ENCODE results near the gene PCDH9. TPM values are rescaled to one million over a fixed set of nuclear protein-coding genes. Genes with fewer than 3 reads are reported as not detected.

PCDH9 gene
- total RNA-seq, 1 donor from 2014 or later: 20.2 TPM

DNA sequence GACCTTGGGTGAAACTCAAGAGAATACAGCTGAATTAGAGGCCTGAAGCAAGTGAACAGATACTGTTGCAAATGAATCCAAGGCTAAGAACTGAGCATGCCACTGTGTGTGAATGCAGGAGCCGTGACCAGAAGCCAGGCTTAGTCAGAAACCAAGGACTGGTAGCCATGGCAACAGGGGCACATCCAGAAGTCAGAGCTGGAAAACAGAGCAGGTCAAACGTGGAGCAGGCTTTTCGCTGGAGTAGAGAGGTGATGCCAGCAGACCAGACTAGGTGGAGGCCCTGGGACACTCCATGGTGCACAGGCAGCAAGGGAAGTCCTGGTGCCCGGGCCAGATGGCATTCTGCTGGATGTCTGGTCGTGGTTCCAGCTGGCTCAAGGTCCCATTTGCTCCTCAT lies 564.1 kb downstream of the PCDH9 start:
- no peak for DNase-seq (ENCODE audit: extremely low spot score, unreplicated experiment)
- Mint-ChIP-seq H3K36me3 (no peaks in the 10 kb centered on the region), H3K4me1 (ENCODE audit: unreplicated experiment) (peaks cover 14% of the 10 kb centered on the region), H3K4me3 (no peak overlapping the region), H3K27me3 (no peaks in the 10 kb centered on the region), H3K27ac (no peak overlapping the region), H3K9me3 (peaks cover under 1% of the 10 kb centered on the region)
- no peak for TF ChIP-seq CTCF (conservative IDR thresholded peaks at IDR 0.05)

- DNase-seq (ENCODE audit: extremely low spot score, unreplicated experiment): no peak
- Mint-ChIP-seq H3K36me3 (no peaks in the 10 kb centered on the region), H3K9me3 (no peaks in the 10 kb centered on the region), H3K4me3 (no peak overlapping the region), H3K4me1 (ENCODE audit: unreplicated experiment) (peaks cover 24% of the 10 kb centered on the region), H3K27ac (no peak overlapping the region), H3K27me3 (no peaks in the 10 kb centered on the region)
- TF ChIP-seq CTCF (conservative IDR thresholded peaks at IDR 0.05): no peak
These were observed 566.4 kb downstream of the PCDH9 start for GRCh38 chr13:66663711-66664110.

- no peak overlapping the region for H3K27ac Mint-ChIP-seq
- DNase-seq (ENCODE audit: extremely low spot score, unreplicated experiment): no peak
These were observed 566.9 kb downstream of the PCDH9 start for GRCh38 chr13:66663206-66663605.

GRCh38 chr13:66661336-66661735 lies 568.8 kb downstream of the PCDH9 start:
- Mint-ChIP-seq H3K9me3 (no peaks in the 10 kb centered on the region), H3K27ac (no peak overlapping the region), H3K4me3 (no peak overlapping the region), H3K27me3 (no peaks in the 10 kb centered on the region), H3K4me1 (ENCODE audit: unreplicated experiment) (peaks cover 34% of the 10 kb centered on the region), H3K36me3 (no peaks in the 10 kb centered on the region)
- no peak for DNase-seq (ENCODE audit: extremely low spot score, unreplicated experiment)
- no peak for TF ChIP-seq CTCF (conservative IDR thresholded peaks at IDR 0.05)

More at GRCh38 chr13:66663206-66663605, 566.9 kb downstream of the PCDH9 start:
- no peaks in the 10 kb centered on the region for H3K9me3 Mint-ChIP-seq
- TF ChIP-seq CTCF (conservative IDR thresholded peaks at IDR 0.05): no peak
- H3K27me3 Mint-ChIP-seq: no peaks in the 10 kb centered on the region
- no peaks in the 10 kb centered on the region for H3K36me3 Mint-ChIP-seq
- peaks cover 24% of the 10 kb centered on the region for H3K4me1 Mint-ChIP-seq (ENCODE audit: unreplicated experiment)
- no peak overlapping the region for H3K4me3 Mint-ChIP-seq

- peaks cover 28% of the 10 kb centered on the region for H3K4me1 Mint-ChIP-seq (ENCODE audit: unreplicated experiment)
- no peaks in the 10 kb centered on the region for H3K36me3 Mint-ChIP-seq
- no peaks in the 10 kb centered on the region for H3K9me3 Mint-ChIP-seq
- H3K27ac Mint-ChIP-seq: no peak overlapping the region
- H3K4me3 Mint-ChIP-seq: no peak overlapping the region
- no peak for TF ChIP-seq CTCF (conservative IDR thresholded peaks at IDR 0.05)
- no peaks in the 10 kb centered on the region for H3K27me3 Mint-ChIP-seq
- DNase-seq (ENCODE audit: extremely low spot score, unreplicated experiment): no peak
These were observed 569.7 kb downstream of the PCDH9 start for GRCh38 chr13:66660468-66660813.

All from type B pancreatic cell (in vitro differentiated cells).